Upper lobe of right lung (tissue), 1 donor: ENCODE results near the gene PRB4. TPM values are rescaled to one million over a fixed set of nuclear protein-coding genes. Genes with fewer than 3 reads are reported as not detected.
"Not testable (repeated sequence)": the region's sequence is repeated elsewhere in the genome, so short reads cannot be mapped to it uniquely, and the experiment has no call there.

Experiments used
- ATAC-seq: fragments of 200-7000 bp; cut with Tn5 transposase; one replicate; pipeline ENCODE4 v1.9.1; 2020; ENCODE audit warnings: mild to moderate bottlenecking, moderate library complexity
- DNase-seq: peaks from one replicate; pipeline ENCODE4 v3.0.0-alpha.2; 2020
- H3K27ac ChIP-seq: fragments of 200-600 bp; one replicate; pipeline ENCODE4 v1.8.0; 2022
- H3K27me3 ChIP-seq: fragments of 200-600 bp; one replicate; pipeline ENCODE4 v1.8.0; 2022; ENCODE audit warnings: mild to moderate bottlenecking
- H3K36me3 ChIP-seq: fragments of 200-600 bp; one replicate; pipeline ENCODE4 v1.8.0; 2022
- H3K4me1 ChIP-seq: fragments of 200-600 bp; one replicate; pipeline ENCODE4 v1.8.0; 2022
- H3K4me3 ChIP-seq: fragments of 200-600 bp; one replicate; pipeline ENCODE4 v1.8.0; 2022; ENCODE audit warnings: mild to moderate bottlenecking
- H3K9me3 ChIP-seq: fragments of 200-600 bp; one replicate; pipeline ENCODE4 v1.8.0; 2022
- intact Hi-C: fragments of 100-400 bp; cut with DNase I; formaldehyde crosslinking; loops from one replicate; pipeline ENCODE4 v1.11.0; 2022
- long read RNA-seq: library from polyadenylated mRNA; unstranded; transcript quantifications from one replicate; pipeline ENCODE4 v2.0.0, GENCODE V29; 2021
- total RNA-seq: library from RNA; stranded (reverse); fragmentation: NEBNext Ultra II Directional; extraction: Animal tissue kit (Norgen Biotek cat#: 25700); gene quantifications from one replicate; pipeline ENCODE4 v1.2.1, GENCODE V29; 2021
- TF ChIP-seq, protein P1 (sequence below): fragments of 200-600 bp; IDR thresholded peaks from one replicate; pipeline ENCODE4 v1.8.0; 2022; ENCODE audit warnings: antibody characterized with exemption
- donor health status: DM: no; HTN: yes; CAD: no; lungs with severe emphysema.

The PRB4 gene
- total RNA-seq, result not detected
- long read RNA-seq, result 0 reads

DNA sequence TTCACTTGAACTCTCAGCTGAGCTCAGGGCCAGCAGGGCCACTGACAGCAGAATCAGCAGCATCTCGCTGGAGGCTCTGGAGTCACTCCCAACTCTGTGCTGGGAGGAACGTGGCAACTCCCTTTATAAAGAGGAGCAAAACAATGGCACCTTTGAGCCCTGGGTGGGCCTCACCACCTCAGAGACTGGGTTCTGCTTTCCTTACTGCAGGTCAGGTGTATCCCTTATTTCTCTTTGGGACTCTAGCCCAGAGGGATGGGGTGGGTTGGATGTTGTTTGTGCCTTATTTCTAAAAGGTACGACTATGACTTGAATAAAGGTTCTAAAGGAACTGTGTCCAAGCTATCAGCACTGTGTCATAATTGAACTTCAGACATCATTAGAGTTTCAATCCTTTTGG is at the start of gene PRB4:
TSS of gene PRB4 (minus strand) at position 101 of the 400 bp plus-strand sequence. CDS start at position 63, 38 bp downstream.
- Histone ChIP-seq H3K36me3 (no peaks in the 10 kb centered on the region), H3K4me3 (no peak within 1 kb of the TSS), H3K4me1 (no peaks in the 10 kb centered on the region), H3K9me3 (no peaks in the 10 kb centered on the region), H3K27ac (no peak within 1 kb of the TSS), H3K27me3 (no peaks in the 10 kb centered on the region)
- ATAC-seq (no peak), DNase-seq (no peak)
- intact Hi-C loops, result no loop called here
- TF ChIP-seq, protein P1, sequence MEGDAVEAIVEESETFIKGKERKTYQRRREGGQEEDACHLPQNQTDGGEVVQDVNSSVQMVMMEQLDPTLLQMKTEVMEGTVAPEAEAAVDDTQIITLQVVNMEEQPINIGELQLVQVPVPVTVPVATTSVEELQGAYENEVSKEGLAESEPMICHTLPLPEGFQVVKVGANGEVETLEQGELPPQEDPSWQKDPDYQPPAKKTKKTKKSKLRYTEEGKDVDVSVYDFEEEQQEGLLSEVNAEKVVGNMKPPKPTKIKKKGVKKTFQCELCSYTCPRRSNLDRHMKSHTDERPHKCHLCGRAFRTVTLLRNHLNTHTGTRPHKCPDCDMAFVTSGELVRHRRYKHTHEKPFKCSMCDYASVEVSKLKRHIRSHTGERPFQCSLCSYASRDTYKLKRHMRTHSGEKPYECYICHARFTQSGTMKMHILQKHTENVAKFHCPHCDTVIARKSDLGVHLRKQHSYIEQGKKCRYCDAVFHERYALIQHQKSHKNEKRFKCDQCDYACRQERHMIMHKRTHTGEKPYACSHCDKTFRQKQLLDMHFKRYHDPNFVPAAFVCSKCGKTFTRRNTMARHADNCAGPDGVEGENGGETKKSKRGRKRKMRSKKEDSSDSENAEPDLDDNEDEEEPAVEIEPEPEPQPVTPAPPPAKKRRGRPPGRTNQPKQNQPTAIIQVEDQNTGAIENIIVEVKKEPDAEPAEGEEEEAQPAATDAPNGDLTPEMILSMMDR, result no peak

DNA sequence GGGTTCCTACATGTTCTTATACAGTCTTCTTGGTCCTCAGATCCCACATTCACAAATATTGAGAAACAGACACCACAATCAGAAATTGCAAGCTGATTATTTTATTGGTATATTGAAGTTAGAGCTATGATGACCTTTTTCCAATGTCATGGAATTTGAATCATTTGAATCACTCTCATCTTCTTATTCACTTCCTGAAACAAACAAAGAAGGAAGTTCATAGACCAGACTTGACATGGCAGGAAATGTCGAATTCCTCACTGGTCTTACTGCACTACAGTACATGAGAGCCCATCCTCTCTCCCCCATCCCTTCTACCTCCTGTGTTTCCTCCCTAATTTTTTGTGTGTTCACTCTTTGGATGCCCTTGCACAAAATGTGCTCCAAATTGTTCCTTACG is 41.5 kb upstream of the PRB4 start:
- H3K36me3 ChIP-seq, H3K9me3 ChIP-seq, H3K4me3 ChIP-seq, ATAC-seq, DNase-seq, H3K4me1 ChIP-seq, H3K27me3 ChIP-seq, H3K27ac ChIP-seq, intact Hi-C loops: not testable (repeated sequence)

DNA sequence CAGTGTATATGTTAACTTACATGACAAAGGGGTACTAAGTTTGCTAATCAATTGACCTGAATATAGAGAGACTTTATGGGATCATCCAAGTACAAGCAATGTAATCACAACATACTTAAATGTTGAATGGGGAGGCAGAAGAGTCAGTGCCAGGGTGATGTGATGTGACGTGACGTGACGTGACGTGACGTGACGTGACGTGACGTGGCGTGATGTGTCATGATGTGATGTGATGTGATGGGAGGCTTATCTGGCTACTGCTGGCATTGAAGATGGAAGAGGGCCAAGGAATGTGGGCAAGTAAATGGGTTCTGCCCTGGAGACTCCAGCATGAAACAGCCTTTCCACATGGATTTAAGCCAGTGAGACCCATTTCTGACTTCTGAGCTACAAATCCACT is 38.2 kb upstream of the PRB4 start:
- H3K27me3 ChIP-seq, result no peaks in the 10 kb centered on the region
- no peaks in the 10 kb centered on the region for H3K9me3 ChIP-seq
- TF ChIP-seq, protein P1, result no peak
- DNase-seq (no peak), ATAC-seq (no peak)
- intact Hi-C loops, result no loop called here
- no peak overlapping the region for H3K27ac ChIP-seq
- no peak overlapping the region for H3K4me3 ChIP-seq
- H3K36me3 ChIP-seq, result no peaks in the 10 kb centered on the region
- no peaks in the 10 kb centered on the region for H3K4me1 ChIP-seq

DNA sequence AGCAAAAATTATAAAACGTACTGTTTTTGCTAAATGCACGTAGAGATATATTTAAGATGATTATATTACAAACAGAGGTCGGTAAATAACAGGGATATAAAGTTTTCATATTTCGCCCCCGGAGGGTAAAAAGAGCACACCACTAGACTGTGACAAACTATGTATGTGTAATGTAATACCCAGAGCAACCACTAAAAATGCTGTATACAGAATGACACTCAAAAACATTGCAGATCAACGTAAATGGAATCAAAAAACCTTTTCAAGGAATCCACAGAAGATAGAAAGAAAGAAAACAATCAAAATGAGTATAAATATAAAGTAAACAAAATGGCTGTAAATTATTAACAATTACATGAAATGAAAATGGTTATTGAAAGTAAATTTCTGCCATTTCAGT is 37.6 kb upstream of the PRB4 start:
- Histone ChIP-seq H3K36me3 (no peaks in the 10 kb centered on the region), H3K9me3 (no peaks in the 10 kb centered on the region), H3K4me1 (no peaks in the 10 kb centered on the region), H3K4me3 (no peak overlapping the region), H3K27ac (no peak overlapping the region), H3K27me3 (no peaks in the 10 kb centered on the region)
- DNase-seq (no peak), ATAC-seq (no peak)
- TF ChIP-seq, protein P1, result no peak
- intact Hi-C loops, result no loop called here

DNA sequence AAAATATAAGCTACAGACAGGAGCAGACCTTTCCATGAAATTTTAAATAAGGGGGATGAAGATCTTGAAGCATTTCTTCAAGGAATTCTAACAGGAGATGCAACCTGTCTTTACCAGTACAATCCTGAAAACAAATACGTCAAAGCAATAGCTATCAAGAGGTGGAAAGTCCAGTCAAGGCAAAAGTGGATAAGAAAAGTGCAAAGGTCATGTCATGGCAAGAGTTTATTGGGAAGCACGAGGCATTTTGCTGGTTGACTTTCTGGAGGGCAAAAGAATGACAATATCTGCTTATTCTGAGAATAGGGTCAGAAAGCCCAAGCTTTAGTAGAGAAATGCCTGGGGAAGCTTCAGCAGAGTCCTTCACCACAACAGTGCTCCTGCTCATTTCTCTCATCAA is 34.3 kb upstream of the PRB4 start:
- TF ChIP-seq, protein P1, result no peak
- no peak for DNase-seq
- H3K9me3 ChIP-seq, result no peaks in the 10 kb centered on the region
- H3K27me3 ChIP-seq, result no peaks in the 10 kb centered on the region
- H3K27ac ChIP-seq, result no peak overlapping the region
- ATAC-seq, result no peak
- H3K4me3 ChIP-seq, result no peak overlapping the region
- H3K36me3 ChIP-seq, result no peaks in the 10 kb centered on the region
- intact Hi-C loops, result no loop called here
- H3K4me1 ChIP-seq, result no peaks in the 10 kb centered on the region

DNA sequence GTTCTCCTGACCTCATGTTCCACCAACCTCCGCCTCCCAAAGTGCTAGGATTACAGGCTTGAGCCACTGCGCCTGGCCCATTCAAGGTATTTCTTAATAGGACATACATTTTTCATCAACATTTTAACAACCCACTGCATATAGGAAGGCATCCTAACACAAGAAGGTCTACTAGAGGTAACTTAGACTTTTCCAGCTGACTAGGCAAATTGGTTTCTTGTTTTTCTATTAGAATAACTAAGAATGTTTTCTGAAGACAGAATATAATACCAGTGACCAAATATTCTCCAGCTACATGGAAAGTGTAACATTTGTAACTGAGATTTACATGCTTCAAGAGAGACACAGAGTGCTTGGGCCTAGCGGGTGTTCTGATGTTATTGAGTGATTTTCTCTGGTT is 14.2 kb upstream of the PRB4 start:
- Histone ChIP-seq H3K36me3 (no peaks in the 10 kb centered on the region), H3K27ac (no peak overlapping the region), H3K27me3 (no peaks in the 10 kb centered on the region), H3K9me3 (no peaks in the 10 kb centered on the region), H3K4me3 (no peak overlapping the region), H3K4me1 (no peaks in the 10 kb centered on the region)
- no peak for DNase-seq
- TF ChIP-seq, protein P1, result no peak
- ATAC-seq, result no peak
- intact Hi-C loops, result no loop called here
